Measurements from ENCODE around the gene SAP30BP. TPM values are rescaled to one million over a fixed set of nuclear protein-coding genes. Genes with fewer than 3 reads are reported as not detected.

The SAP30BP gene
- total RNA-seq, 1 experiment from 2014 or later, result 89.7 TPM

DNA sequence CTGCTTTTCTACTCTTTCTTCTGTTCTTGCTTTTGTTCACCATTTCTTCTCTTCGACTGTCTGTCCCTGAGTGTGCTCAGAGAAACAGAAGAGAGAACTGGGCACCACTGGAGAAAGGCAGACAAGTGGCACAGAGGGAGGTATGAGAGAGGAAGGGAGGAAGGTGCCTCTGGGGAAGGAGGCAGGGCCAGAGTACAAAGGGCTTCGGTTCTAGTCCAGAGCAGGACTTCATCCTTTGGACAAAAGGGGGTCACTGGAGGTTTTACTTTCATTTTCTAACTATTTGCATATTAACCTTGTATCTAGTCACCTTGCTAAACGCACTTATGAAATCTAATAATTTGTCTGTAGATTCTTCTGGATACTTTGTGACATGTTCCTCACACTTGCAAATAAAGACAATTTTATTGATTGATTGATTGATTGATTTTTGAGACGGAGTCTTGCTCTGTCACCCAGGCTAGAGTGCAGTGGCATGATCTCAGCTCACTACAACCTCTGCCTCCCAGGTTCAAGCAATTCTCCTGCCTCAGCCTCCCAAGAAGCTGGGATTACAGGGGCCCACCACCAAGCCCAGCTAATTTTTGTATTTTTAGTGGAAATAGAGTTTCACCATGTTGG, 67.6 kb downstream of the SAP30BP start:
- no peak overlapping the region for H3K27ac ChIP-seq (ENCODE audit: insufficient read length, low read depth, low read length)
- H2AK5ac ChIP-seq (ENCODE audit: insufficient read length, low read length), result no peak overlapping the region
- H4K20me1 ChIP-seq (ENCODE audit: control insufficient read depth, insufficient read depth, insufficient read length), result no peaks in the 10 kb centered on the region
- DNase-seq, result no peak
- TF ChIP-seq, protein P1, sequence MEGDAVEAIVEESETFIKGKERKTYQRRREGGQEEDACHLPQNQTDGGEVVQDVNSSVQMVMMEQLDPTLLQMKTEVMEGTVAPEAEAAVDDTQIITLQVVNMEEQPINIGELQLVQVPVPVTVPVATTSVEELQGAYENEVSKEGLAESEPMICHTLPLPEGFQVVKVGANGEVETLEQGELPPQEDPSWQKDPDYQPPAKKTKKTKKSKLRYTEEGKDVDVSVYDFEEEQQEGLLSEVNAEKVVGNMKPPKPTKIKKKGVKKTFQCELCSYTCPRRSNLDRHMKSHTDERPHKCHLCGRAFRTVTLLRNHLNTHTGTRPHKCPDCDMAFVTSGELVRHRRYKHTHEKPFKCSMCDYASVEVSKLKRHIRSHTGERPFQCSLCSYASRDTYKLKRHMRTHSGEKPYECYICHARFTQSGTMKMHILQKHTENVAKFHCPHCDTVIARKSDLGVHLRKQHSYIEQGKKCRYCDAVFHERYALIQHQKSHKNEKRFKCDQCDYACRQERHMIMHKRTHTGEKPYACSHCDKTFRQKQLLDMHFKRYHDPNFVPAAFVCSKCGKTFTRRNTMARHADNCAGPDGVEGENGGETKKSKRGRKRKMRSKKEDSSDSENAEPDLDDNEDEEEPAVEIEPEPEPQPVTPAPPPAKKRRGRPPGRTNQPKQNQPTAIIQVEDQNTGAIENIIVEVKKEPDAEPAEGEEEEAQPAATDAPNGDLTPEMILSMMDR (conservative IDR thresholded peaks at IDR 0.05), result no peak
- no peak overlapping the region for H2BK12ac ChIP-seq (ENCODE audit: insufficient read length, low read depth, low read length)
- H4K91ac ChIP-seq (ENCODE audit: insufficient read length, low read depth, low read length), result no peak overlapping the region
- H3K27me3 ChIP-seq (ENCODE audit: insufficient read depth, low read length), result no peaks in the 10 kb centered on the region
- H3K9me3 ChIP-seq (ENCODE audit: control insufficient read depth, low read depth, low read length), result no peaks in the 10 kb centered on the region
- no peak overlapping the region for H3K56ac ChIP-seq (ENCODE audit: insufficient read length, low read depth, low read length)
- H2BK120ac ChIP-seq (ENCODE audit: low read depth, low read length, poor library complexity, severe bottlenecking), result no peak overlapping the region
- H3T11ph ChIP-seq (ENCODE audit: low read length), result no peak overlapping the region
- H3K14ac ChIP-seq (ENCODE audit: insufficient read depth, low read length), result no peak overlapping the region
- no peaks in the 10 kb centered on the region for H3K9me3 Mint-ChIP-seq
- no peak overlapping the region for H2BK15ac ChIP-seq (ENCODE audit: low read depth, low read length)
- H3K4me3 Mint-ChIP-seq, result no peak overlapping the region
- no peak overlapping the region for H2BK20ac ChIP-seq (ENCODE audit: low read depth, low read length, poor library complexity, severe bottlenecking)
- no peak overlapping the region for H3K18ac ChIP-seq (ENCODE audit: insufficient read length, low read depth, low read length)
- H4K5ac ChIP-seq (ENCODE audit: insufficient read length, low read depth, low read length), result no peak overlapping the region
- no peak overlapping the region for H3K9ac ChIP-seq (ENCODE audit: extremely low read depth, insufficient read length, low read length)
- no peaks in the 10 kb centered on the region for H3K79me2 ChIP-seq (ENCODE audit: insufficient read depth, low read length)
- no peaks in the 10 kb centered on the region for H3K23me2 ChIP-seq (ENCODE audit: insufficient read length, low read depth, low read length, poor library complexity, severe bottlenecking)
- H3K36me3 Mint-ChIP-seq (ENCODE audit: insufficient read depth in 1 of 3, low read depth in 3 of 3), result no peaks in the 10 kb centered on the region
- H3K4me1 ChIP-seq (ENCODE audit: insufficient read depth, low read length), result no peaks in the 10 kb centered on the region
- no peaks in the 10 kb centered on the region for H3K79me1 ChIP-seq (ENCODE audit: insufficient read depth, low read depth, low read length, poor library complexity, severe bottlenecking)
- WGBS (ENCODE audit: extremely low coverage, insufficient read length, low lambda C conversion rate), result no CpG with 5 or more reads among the region's 4 CpGs
- no peak overlapping the region for H3K4ac ChIP-seq (ENCODE audit: low read depth, low read length)
- no peak overlapping the region for H4K8ac ChIP-seq (replicated peaks; ENCODE audit: insufficient read length, low read depth, low read length)
- H2AFZ ChIP-seq (ENCODE audit: low read length), result no peak overlapping the region
- H3K27me3 Mint-ChIP-seq (ENCODE audit: low read depth), result no peaks in the 10 kb centered on the region
- no peak overlapping the region for H3K4me2 ChIP-seq (ENCODE audit: insufficient read depth, insufficient read length, low read length)
- H3K4me1 Mint-ChIP-seq, result peaks cover 7% of the 10 kb centered on the region in 2 experiments
- no peak overlapping the region for H2BK5ac ChIP-seq (ENCODE audit: insufficient read length, low read length)
- H3K23ac ChIP-seq (ENCODE audit: insufficient read length, low read depth, low read length), result no peak overlapping the region
- no peak overlapping the region for H3K27ac Mint-ChIP-seq

All from H9 (cell line).